MCF 10A (cell line): ENCODE measurements around the gene CHMP6. TPM values are rescaled to one million over a fixed set of nuclear protein-coding genes. Genes with fewer than 3 reads are reported as not detected.
A peak's percentile ranks its signal among the peaks of the same experiment; 100 is the strongest.

Source experiments
- BruUV-seq: library from RNA; stranded (reverse); fragments of 400-500 nt; replicated peaks from 2 replicates; lab custom pipeline; 2021; lab: Mats Ljungman, UMichigan
- CTCF ChIA-PET: fragments of 300-600 bp; sonication (Branson Sonifier 250); formaldehyde crosslinking; extraction: SDS; loops from one replicate; lab custom pipeline; 2021; ENCODE audit warnings: antibody characterized with exemption, inconsistent platforms; lab: Yijun Ruan, JAX
- POLR2A ChIA-PET: fragments of 300-600, 350-650 bp; sonication (Branson Sonifier 250); formaldehyde crosslinking; extraction: SDS; loops from one replicate; lab custom pipeline; 2020; ENCODE audit warnings: antibody characterized with exemption, inconsistent platforms; lab: Yijun Ruan, JAX
- DNase-seq: peaks from one replicate; pipeline ENCODE4 v3.0.0-alpha.2; 2018; ENCODE audit not compliant: unreplicated experiment
- H3K27ac Mint-ChIP-seq: one replicate; pipeline ENCODE4 v1.8.0; 2022; ENCODE audit warnings: mild to moderate bottlenecking, low read depth, mixed read lengths; ENCODE audit not compliant: unreplicated experiment
- H3K27me3 Mint-ChIP-seq: one replicate; pipeline ENCODE4 v1.8.0; 2022; ENCODE audit warnings: mixed read lengths; ENCODE audit not compliant: insufficient read depth, unreplicated experiment
- H3K36me3 Mint-ChIP-seq: one replicate; pipeline ENCODE4 v1.8.0; 2022; ENCODE audit warnings: mild to moderate bottlenecking, moderate library complexity, mixed read lengths; ENCODE audit not compliant: insufficient read depth, unreplicated experiment
- H3K4me1 Mint-ChIP-seq: one replicate; pipeline ENCODE4 v1.8.0; 2022; ENCODE audit warnings: mixed read lengths; ENCODE audit not compliant: insufficient read depth, unreplicated experiment
- H3K4me3 Mint-ChIP-seq: one replicate; pipeline ENCODE4 v1.8.0; 2022; ENCODE audit warnings: mild to moderate bottlenecking, moderate library complexity, mixed read lengths; ENCODE audit not compliant: unreplicated experiment
- H3K9me3 Mint-ChIP-seq: one replicate; pipeline ENCODE4 v1.8.0; 2022; ENCODE audit warnings: mixed read lengths; ENCODE audit not compliant: unreplicated experiment
- CTCF ChIP-seq: fragments of 200-600 bp; IDR thresholded peaks from one replicate; pipeline ENCODE4 v1.8.0; 2022; ENCODE audit warnings: antibody characterized with exemption, mild to moderate bottlenecking; ENCODE audit not compliant: unreplicated experiment
- intact Hi-C: fragments of 100-400 bp; cut with micrococcal nuclease; formaldehyde crosslinking; loops from 2 replicates; pipeline ENCODE4 v1.14.1; 2022
- total RNA-seq: library from RNA; stranded (reverse); gene quantifications from 2 replicates; pipeline ENCODE4 v1.2.3, GENCODE V29; 2022

CHMP6 gene
- total RNA-seq, 1 experiment from 2014 or later, result 19.5 TPM

GRCh38 chr17:81037798-81038733 is 46.4 kb downstream of the CHMP6 start:
- no peak for TF ChIP-seq CTCF
- H3K27me3 Mint-ChIP-seq, result no peaks in the 10 kb centered on the region
- intact Hi-C loops, result loop anchor here (2.0 kb wide), 1 partner anchor 13 kb away; no protein-coding TSS in a partner anchor
- peaks cover 53% of the 10 kb centered on the region for H3K4me1 Mint-ChIP-seq
- no TSS peak for BruUV-seq
- POLR2A ChIA-PET, result interaction anchor here (1.5 to 8.2 kb wide), 7 partner anchors 7 to 201 kb away, joined by 4 to 60 read pairs (median 10); partner anchors contain the start of genes CEP131, NDUFAF8 and TEPSIN
- CTCF ChIA-PET, result interaction anchor here (0.9 to 2.1 kb wide), 8 partner anchors 11 to 79 kb away, joined by 3 to 20 read pairs (median 4); no protein-coding TSS in a partner anchor
- H3K9me3 Mint-ChIP-seq, result no peaks in the 10 kb centered on the region
- DNase-seq, result peak; percentile 44
- H3K36me3 Mint-ChIP-seq, result peaks cover 31% of the 10 kb centered on the region
- H3K27ac Mint-ChIP-seq, result peak overlapping the region; percentile 79
- H3K4me3 Mint-ChIP-seq, result peak overlapping the region; percentile 81

DNA sequence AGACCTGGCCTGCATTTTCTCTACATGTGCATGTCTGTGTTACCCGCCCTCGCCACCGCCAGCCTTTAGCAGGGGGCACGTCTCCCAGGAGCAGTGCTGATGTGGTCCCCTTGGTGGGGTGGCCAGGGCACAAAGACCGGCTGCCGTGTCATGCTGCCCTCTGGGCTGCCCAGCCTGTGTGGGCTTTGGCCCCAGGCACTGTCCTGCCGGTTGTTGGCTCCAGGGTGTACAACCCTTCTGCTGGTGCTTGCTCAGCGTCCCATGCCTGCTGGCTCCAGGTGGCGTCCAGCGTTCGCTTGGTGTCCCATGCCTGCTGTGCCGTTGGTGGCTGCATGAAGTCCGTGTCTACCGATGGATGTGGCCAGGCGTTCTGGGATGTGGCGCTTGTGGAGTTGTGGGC is 47.5 kb downstream of the CHMP6 start:
- Mint-ChIP-seq H3K4me3 (peak overlapping the region; percentile 29), H3K27ac (no peak overlapping the region), H3K4me1 (peaks cover 52% of the 10 kb centered on the region), H3K27me3 (no peaks in the 10 kb centered on the region), H3K9me3 (no peaks in the 10 kb centered on the region), H3K36me3 (peaks cover 31% of the 10 kb centered on the region)
- ChIA-PET POLR2A (interaction anchor here (1.5 to 8.2 kb wide), 3 partner anchors 11 to 57 kb away, joined by 5 to 60 read pairs (median 13); no protein-coding TSS in a partner anchor), CTCF (interaction anchor here (0.6 to 0.7 kb wide), 2 partner anchors 19 to 63 kb away, joined by 3 to 4 read pairs; no protein-coding TSS in a partner anchor)
- no peak for DNase-seq
- intact Hi-C loops, result no loop called here
- no TSS peak for BruUV-seq
- TF ChIP-seq CTCF, result no peak

- no peak for TF ChIP-seq CTCF
- no peaks in the 10 kb centered on the region for H3K27me3 Mint-ChIP-seq
- intact Hi-C loops, result no loop called here
- no TSS peak for BruUV-seq
- CTCF ChIA-PET, result interaction anchor here (0.6 to 1.4 kb wide), 9 partner anchors 11 to 629 kb away, joined by 3 to 6 read pairs (median 3); no protein-coding TSS in a partner anchor
- H3K4me1 Mint-ChIP-seq, result peaks cover 60% of the 10 kb centered on the region
- POLR2A ChIA-PET, result interaction anchor here (0.7 to 8.2 kb wide), 7 partner anchors 10 to 56 kb away, joined by 3 to 60 read pairs (median 5); no protein-coding TSS in a partner anchor
- H3K27ac Mint-ChIP-seq, result peak overlapping the region; percentile 69
- H3K9me3 Mint-ChIP-seq, result no peaks in the 10 kb centered on the region
- peak; percentile 70 for DNase-seq
- H3K36me3 Mint-ChIP-seq, result peaks cover 37% of the 10 kb centered on the region
- peak overlapping the region; percentile 59 for H3K4me3 Mint-ChIP-seq
Observed at GRCh38 chr17:81039854-81040758, 48.5 kb downstream of the CHMP6 start.
